K562 (cell line): ENCODE results near the gene COQ8B. TPM values are rescaled to one million over a fixed set of nuclear protein-coding genes. Genes with fewer than 3 reads are reported as not detected.

Source experiments
- ATAC-seq: fragments of 200-7000 bp; cut with Tn5 transposase; 3 replicates; pipeline ENCODE4 v1.9.1; 2020; ENCODE audit warnings: moderate library complexity
- BruUV-seq: library from RNA; stranded (reverse); fragments of 400-500 nt; replicated peaks from 2 replicates; lab custom pipeline; 2021; lab: Mats Ljungman, UMichigan
- CTCF ChIA-PET: fragments of 300-600 bp; formaldehyde crosslinking; extraction: SDS; loops from one replicate; lab custom pipeline; 2021; ENCODE audit warnings: low intra/inter-chr PET ratio; lab: Yijun Ruan, JAX
- POLR2A ChIA-PET: fragments of 300-600, 350-650 bp; sonication (Branson Sonifier 250); formaldehyde crosslinking; extraction: SDS; loops from one replicate; lab custom pipeline; 2021; ENCODE audit warnings: antibody characterized with exemption, inconsistent platforms; lab: Yijun Ruan, JAX
- DNase-seq, 4 experiments: peaks; one replicate each; pipeline versions ENCODE4 v3.0.0 to v3.0.0-alpha.2; 2011 to 2018; ENCODE audit warnings: low spot score in 3 of 4, mixed read lengths in 3 of 4; ENCODE audit errors: extremely low read depth in 1 of 4
- FAIRE-seq: peaks from 2 replicates; lab custom pipeline; 2011; peaks lifted over from hg19 to GRCh38; lab: Jason Lieb, UNC
- H2AFZ ChIP-seq: 2 replicates; pipeline ENCODE4 v1.6.0; 2011; ENCODE audit warnings: low read depth, low read length, control low read depth, inconsistent platforms
- H3K27ac ChIP-seq: fragments of 200-600 bp; 3 replicates; pipeline ENCODE4 v1.8.0; 2011; ENCODE audit warnings: low read depth, mild to moderate bottlenecking, control low read depth, inconsistent platforms, low read length, moderate library complexity, mixed read lengths; ENCODE audit errors: extremely low read depth
- H3K27me3 ChIP-seq, 2 experiments: fragments of 300-600 bp in 1 of 2; 2 replicates in 1 of 2; 3 replicates in 1 of 2; pipeline versions ENCODE4 v1.6.0 to v1.8.0; 2011; ENCODE audit warnings: inconsistent platforms in 2 of 2, low read length in 2 of 2, mild to moderate bottlenecking in 1 of 2, mixed read lengths in 1 of 2, moderate library complexity in 1 of 2; ENCODE audit not compliant: control insufficient read depth in 2 of 2, insufficient read depth in 2 of 2
- H3K36me3 ChIP-seq: fragments of 300-600 bp; 3 replicates; pipeline ENCODE4 v1.8.0; 2011; ENCODE audit warnings: mild to moderate bottlenecking, low read length, inconsistent platforms; ENCODE audit not compliant: control insufficient read depth, insufficient read depth
- H3K4me1 ChIP-seq, 2 experiments: fragments of 200-600 bp in 1 of 2; replicated peaks in 1 of 2; 2 replicates in 1 of 2; 3 replicates in 1 of 2; pipeline versions ENCODE4 v1.5.1 to v1.8.0; 2011; ENCODE audit warnings: inconsistent platforms in 2 of 2, low read length in 2 of 2, mild to moderate bottlenecking in 1 of 2, mixed read lengths in 1 of 2, moderate library complexity in 1 of 2; ENCODE audit not compliant: control insufficient read depth in 2 of 2, insufficient read depth in 2 of 2
- H3K4me2 ChIP-seq: 2 replicates; pipeline ENCODE4 v1.6.1; 2011; ENCODE audit warnings: low read length, control low read depth, inconsistent platforms, mixed read lengths; ENCODE audit not compliant: insufficient read depth
- H3K4me3 ChIP-seq: fragments of 200-600 bp; sonication (generic), shearing (Covaris generic); 2 replicates; pipeline ENCODE4 v1.5.1; 2016; ENCODE audit warnings: control low read depth, inconsistent platforms
- H3K79me2 ChIP-seq: fragments of 200-600 bp; 3 replicates; pipeline ENCODE4 v1.8.0; 2011; ENCODE audit warnings: low read length, inconsistent platforms; ENCODE audit not compliant: control insufficient read depth, insufficient read depth
- H3K9ac ChIP-seq, 2 experiments: 2 replicates each; pipeline versions ENCODE4 v1.6.0 to v1.6.1; 2011; ENCODE audit warnings: low read depth in 2 of 2, low read length in 2 of 2, control low read depth in 1 of 2, inconsistent platforms in 1 of 2, mild to moderate bottlenecking in 1 of 2, mixed read lengths in 1 of 2; ENCODE audit not compliant: insufficient read depth in 1 of 2
- H3K9me1 ChIP-seq: one replicate; pipeline ENCODE4 v1.6.0; 2011; ENCODE audit warnings: inconsistent platforms, mild to moderate bottlenecking, low read length, moderate library complexity; ENCODE audit not compliant: control insufficient read depth, insufficient read depth
- H3K9me3 ChIP-seq: replicated peaks from 2 replicates; pipeline ENCODE4 v1.5.1; 2011; ENCODE audit warnings: low read depth, low read length, inconsistent platforms; ENCODE audit not compliant: control insufficient read depth, insufficient read depth
- H4K20me1 ChIP-seq: replicated peaks from 2 replicates; pipeline ENCODE4 v1.6.1; 2011; ENCODE audit warnings: low read length, inconsistent platforms, mixed read lengths; ENCODE audit not compliant: control insufficient read depth, insufficient read depth
- BACH1 ChIP-seq: fragments of 200-800 bp; sonication (Bioruptor generic); IDR thresholded peaks from 2 replicates; pipeline ENCODE4 v1.6.1; 2016; ENCODE audit warnings: missing genetic modification characterization, missing compliant biosample characterization
- CBX2 ChIP-seq: fragments of 200-600 bp; sonication (generic); IDR thresholded peaks from one replicate; pipeline ENCODE4 v1.6.1; 2012; ENCODE audit warnings: mild to moderate bottlenecking, low read length, inconsistent platforms; ENCODE audit not compliant: insufficient read depth, poor library complexity, severe bottlenecking
- E2F8 ChIP-seq: fragments of 450-650 bp; IDR thresholded peaks from 2 replicates; pipeline ENCODE4 v1.7.1; 2018; ENCODE audit warnings: mild to moderate bottlenecking, low read depth; ENCODE audit not compliant: partially characterized antibody
- RFX1 ChIP-seq: fragments of 450-650 bp; IDR thresholded peaks from 2 replicates; pipeline ENCODE4 v1.6.1; 2016; ENCODE audit warnings: mild to moderate bottlenecking, moderate library complexity
- SMARCB1 ChIP-seq: IDR thresholded peaks from 2 replicates; pipeline ENCODE4 v1.6.1; 2011; ENCODE audit warnings: improper control_type of control experiment, low read depth; ENCODE audit not compliant: insufficient read length
- THRA ChIP-seq: fragments of 450-650 bp; IDR thresholded peaks from 2 replicates; pipeline ENCODE4 v1.6.1; 2017; ENCODE audit warnings: mild to moderate bottlenecking, moderate library complexity
- ZNF12 ChIP-seq: sonication (generic); formaldehyde crosslinking; IDR thresholded peaks from 2 replicates; pipeline ENCODE4 v1.4.0; 2020; ENCODE audit warnings: mild to moderate bottlenecking, missing genetic modification reagents
- WGBS: fragments of 100-300 bp; shearing (Covaris generic); methylation state at CpG from one replicate; pipeline ENCODE4 v1.1.6; 2016; ENCODE audit warnings: low coverage, mixed read lengths; ENCODE audit not compliant: insufficient coverage; ENCODE audit errors: missing lambda C conversion rate; 5-methylcytosine and 5-hydroxymethylcytosine counted together
- in situ Hi-C: fragments of 300-500 bp; cut with MboI; formaldehyde crosslinking; loops from 4 replicates; pipeline ENCODE4 v1.15.0; 2018; ENCODE audit warnings: inconsistent platforms, mixed read lengths
- intact Hi-C: fragments of 100-400 bp; cut with micrococcal nuclease; formaldehyde crosslinking; loops from 2 replicates; pipeline ENCODE4 v1.14.2; 2022
- polyA plus RNA-seq, 8 experiments: library from polyadenylated mRNA; depleted of rRNA in 4 of 8; stranded (reverse) in 5 of 8; unstranded in 3 of 8; fragments of >200 nt; fragmentation: Nextera tagmentation in 2 of 8; fragmentation: Illumina TruSeq in 1 of 8; extraction: Ambion mirVana in 2 of 8; extraction: Trizol in 1 of 8; gene quantifications; 2 replicates each; pipeline versions ENCODE4 v1.2.1 to v1.2.3, GENCODE V29; 2011 to 2014; ENCODE audit warnings: inconsistent platforms in 1 of 8, missing spikeins in 1 of 8
- total RNA-seq, 7 experiments: library from RNA; depleted of rRNA in 6 of 7; stranded (reverse); fragments of >200 nt in 6 of 7; fragmentation: Illumina TruSeq in 2 of 7; extraction: Trizol in 2 of 7; gene quantifications; 2 replicates each; pipeline versions ENCODE4 v1.2.1 to v1.2.3, GENCODE V29; 2011 to 2021; ENCODE audit warnings: low replicate concordance in 1 of 7

The COQ8B gene
- total and polyA plus RNA-seq, 9 of the 15 experiments (the other 6 are each of a cell fraction or from before 2014, with no cell fraction given), result 0.41 to 32.3 (median 12.9) TPM

DNA sequence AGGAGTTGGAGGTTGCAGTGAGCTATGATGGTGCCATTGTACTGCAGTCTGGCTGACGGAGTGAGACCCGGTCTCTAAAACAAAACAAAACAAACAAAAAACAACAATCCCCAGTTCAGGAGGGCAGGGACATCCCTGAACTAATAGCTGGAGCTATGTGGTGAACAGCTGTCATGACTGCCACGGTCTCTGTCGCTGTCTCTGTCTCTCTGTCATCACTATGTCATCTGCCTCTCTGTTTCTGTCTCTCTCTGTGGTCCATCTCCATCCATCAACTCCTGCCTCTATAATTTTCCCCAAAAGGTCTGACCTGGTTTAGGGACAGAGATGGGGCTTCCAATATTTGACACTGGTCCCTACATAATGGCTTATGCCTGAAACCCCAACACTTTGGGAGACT, 7.6 kb upstream of the COQ8B start (continued):
- TF ChIP-seq E2F8 (no peak), RFX1 (no peak), SMARCB1 (no peak), CBX2 (no peak), BACH1 (tag) (no peak)

DNA sequence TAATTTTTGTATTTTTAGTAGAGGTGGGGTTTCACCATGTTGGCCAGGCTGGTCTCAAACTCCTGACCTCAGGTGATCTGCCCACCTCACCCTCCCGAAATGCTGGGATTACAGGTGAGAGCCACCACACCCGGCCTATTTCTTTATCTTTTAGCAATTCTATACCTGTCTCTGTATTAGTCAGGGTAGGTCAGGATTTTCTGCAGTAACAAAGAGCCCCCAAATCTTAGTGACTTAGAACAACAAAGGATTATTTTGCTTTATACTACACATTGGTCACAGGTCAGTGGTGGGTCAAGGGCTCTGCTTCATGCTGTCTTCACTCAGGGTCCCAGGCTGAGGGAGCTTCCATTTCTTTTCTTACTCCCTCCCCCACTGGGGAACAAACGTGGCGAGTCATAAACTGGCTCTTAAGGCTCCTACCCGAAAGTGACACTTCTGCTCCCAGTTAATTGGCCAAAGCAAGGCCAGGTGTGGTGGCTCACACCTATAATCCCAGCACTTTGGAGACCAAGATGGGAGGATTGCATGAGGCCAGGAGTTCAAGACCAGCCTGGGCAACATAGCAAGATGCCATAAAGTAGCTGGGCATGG, 7.1 kb upstream of the COQ8B start:
- no peak for ATAC-seq
- TF ChIP-seq THRA, result no peak
- TF ChIP-seq ZNF12 (CRISPR knock-in tag), result peak; percentile 99
- TF ChIP-seq, all 486 proteins: peak for 1
- no peak overlapping the region for H3K27ac ChIP-seq
- no peaks in the 10 kb centered on the region for H4K20me1 ChIP-seq
- H3K27me3 ChIP-seq, result no peaks in the 10 kb centered on the region
- peaks cover 4% of the 10 kb centered on the region for H3K9me1 ChIP-seq
- H3K79me2 ChIP-seq, result peaks cover 34% of the 10 kb centered on the region
- BruUV-seq, result no TSS peak
- H3K4me1 ChIP-seq, result peaks cover 4 to 12% of the 10 kb centered on the region in 2 experiments; a peak in 4 of 5 replicates
- H3K4me2 ChIP-seq, result no peak overlapping the region
- H3K9ac ChIP-seq, result no peak overlapping the region
- no peaks in the 10 kb centered on the region for H3K9me3 ChIP-seq
- no peak for DNase-seq
- in situ Hi-C loops (no loop called here), intact Hi-C loops (no loop called here)
- CTCF ChIA-PET, result no interaction called here
- no peak overlapping the region for H2AFZ ChIP-seq
- WGBS, result 90% methylated on average over 5 of the region's 5 CpGs
- FAIRE-seq, result no peak
- H3K36me3 ChIP-seq, result peaks cover 39% of the 10 kb centered on the region
- H3K4me3 ChIP-seq, result no peak overlapping the region
- POLR2A ChIA-PET, result interaction anchor here (0.7 kb wide), 1 partner anchor 24 kb away, joined by 3 read pairs; no protein-coding TSS in a partner anchor
